GM12874 (cell line): Measurements from ENCODE around the gene BRAP.

Experiments
- CTCF ChIP-seq: IDR thresholded peaks from 2 replicates; pipeline ENCODE4 v1.5.1; 2011; ENCODE audit warnings: low read depth, mild to moderate bottlenecking, control low read depth, low read length, moderate library complexity; ENCODE audit not compliant: insufficient read depth

The BRAP gene, protein sequence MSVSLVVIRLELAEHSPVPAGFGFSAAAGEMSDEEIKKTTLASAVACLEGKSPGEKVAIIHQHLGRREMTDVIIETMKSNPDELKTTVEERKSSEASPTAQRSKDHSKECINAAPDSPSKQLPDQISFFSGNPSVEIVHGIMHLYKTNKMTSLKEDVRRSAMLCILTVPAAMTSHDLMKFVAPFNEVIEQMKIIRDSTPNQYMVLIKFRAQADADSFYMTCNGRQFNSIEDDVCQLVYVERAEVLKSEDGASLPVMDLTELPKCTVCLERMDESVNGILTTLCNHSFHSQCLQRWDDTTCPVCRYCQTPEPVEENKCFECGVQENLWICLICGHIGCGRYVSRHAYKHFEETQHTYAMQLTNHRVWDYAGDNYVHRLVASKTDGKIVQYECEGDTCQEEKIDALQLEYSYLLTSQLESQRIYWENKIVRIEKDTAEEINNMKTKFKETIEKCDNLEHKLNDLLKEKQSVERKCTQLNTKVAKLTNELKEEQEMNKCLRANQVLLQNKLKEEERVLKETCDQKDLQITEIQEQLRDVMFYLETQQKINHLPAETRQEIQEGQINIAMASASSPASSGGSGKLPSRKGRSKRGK

GRCh38 chr12:111685811-111686573, at the start of gene BRAP, which contains the start of gene ACAD10:
TSS of gene BRAP (minus strand) at chr12:111685956. CDS start at chr12:111685792, 164 bp downstream.
TSS of gene ACAD10 (plus strand) at chr12:111686053. CDS start at chr12:111692710, 6,657 bp downstream.
- TF ChIP-seq CTCF = no peak

DNA sequence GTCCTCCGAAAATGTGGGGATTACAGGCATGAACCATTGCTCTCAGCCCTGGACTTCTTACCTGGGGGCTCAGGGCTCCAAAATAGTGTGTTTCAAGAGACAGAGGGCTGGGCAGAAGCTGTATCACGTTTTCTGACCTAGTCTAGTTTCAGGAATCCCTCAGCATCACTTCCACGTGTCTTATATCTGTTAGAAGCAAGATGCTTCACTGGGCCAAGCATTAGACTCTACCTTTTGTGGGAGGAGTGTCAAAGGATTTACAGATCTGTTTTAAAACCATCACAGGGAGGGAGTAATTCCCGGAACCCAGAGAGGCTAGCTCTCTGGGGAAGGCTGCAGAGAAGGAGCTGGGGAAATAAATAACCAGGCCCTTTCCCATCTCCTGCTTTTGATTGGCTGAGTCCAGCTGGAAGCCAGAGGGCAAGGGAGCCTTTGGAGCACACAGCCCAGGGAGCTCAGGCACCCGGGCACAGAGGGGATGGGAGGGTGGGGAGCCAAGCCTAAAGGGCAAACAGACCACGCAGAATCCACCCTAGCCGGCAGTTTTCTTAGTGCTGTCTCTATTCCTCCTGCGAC, 47.7 kb upstream of the BRAP start:
- TF ChIP-seq CTCF = no peak

DNA sequence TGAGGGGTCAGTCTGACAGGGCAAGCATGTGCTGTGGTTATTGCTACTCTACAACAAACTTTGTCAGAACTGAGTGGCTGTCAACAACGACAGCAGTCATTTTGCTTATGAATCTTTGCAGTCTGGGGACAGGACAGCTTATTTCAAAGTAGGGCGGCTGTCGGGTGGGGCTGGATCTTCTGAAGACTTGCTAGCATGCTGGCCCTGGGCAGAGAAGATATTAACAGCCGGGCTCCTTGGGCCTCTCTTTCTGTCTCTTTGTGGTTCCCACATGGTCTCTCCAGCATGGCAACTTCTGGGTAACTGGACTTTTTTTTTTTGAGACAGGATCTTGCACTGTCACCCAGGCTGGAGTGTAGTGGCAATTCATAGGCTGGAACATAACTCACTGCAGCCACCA, 47.0 kb upstream of the BRAP start:
- TF ChIP-seq CTCF = no peak

DNA sequence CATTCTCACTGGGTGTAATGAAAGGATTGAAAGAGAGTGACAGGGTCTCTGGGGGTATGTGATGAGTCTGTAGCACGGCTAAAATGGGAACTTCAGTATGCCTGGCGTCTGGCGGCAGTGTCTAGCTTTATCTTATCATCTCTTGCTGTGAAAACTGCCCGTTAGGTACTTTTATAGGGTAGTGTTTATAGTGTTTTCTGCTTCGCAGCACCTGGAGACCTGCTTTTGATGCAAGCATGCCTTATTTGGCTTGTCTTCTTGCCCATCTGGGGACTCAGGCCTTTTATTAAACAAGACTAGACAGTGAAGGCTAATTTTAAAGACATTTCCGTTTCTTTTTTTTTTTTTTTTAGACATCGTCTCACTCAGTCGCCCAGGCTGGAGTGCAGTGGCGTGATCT, 44.7 kb upstream of the BRAP start:
- no peak for TF ChIP-seq CTCF

- TF ChIP-seq CTCF = no peak
Observed at GRCh38 chr12:111728795-111729194, 43.0 kb upstream of the BRAP start.

DNA sequence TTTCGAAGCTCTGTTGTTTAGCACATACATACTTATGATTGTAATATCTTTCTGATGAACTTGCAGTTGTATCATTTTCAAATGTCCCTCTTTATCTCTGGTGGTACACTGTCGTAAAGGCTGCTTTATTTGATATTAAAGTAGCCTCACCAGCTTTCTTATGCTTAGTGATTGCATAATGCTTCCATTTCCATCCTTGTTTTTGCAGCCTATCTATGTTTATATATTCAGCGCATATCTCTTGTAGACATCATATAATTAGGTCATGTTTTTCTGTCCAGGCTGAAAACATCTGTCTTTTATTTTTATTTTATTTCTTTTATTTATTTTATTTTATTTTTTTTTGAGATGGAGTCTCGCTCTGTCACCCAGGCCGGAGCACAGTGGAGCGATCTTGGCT, 34.7 kb upstream of the BRAP start:
- TF ChIP-seq CTCF = no peak

DNA sequence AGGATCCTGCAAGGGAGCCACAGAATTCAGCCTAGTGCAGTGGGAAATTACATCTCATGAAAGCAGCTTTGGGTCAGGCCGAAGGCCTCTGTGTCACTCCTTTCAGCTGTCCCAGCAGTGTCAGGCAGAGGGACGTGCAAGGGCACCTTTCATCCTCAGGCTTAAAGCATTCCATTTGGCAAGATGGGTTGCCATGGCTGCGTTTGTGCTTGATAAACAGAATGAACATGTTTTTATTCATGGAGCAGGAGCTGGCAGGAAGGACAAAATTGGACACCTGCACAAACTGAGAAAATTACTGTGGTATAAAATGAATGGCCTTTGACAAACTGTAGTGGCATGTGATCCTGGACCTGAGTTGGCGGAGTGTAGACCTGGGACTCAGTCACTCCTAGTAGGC, 29.5 kb upstream of the BRAP start:
- TF ChIP-seq CTCF = no peak
